Mesenchymal stem cell (in vitro differentiated cells and primary cell): ENCODE data around the gene EML1.
A peak's percentile ranks its signal among the peaks of the same experiment; 100 is the strongest.

ENCODE experiments used
- DNase-seq: peaks from one replicate; pipeline ENCODE4 v3.0.0-alpha.2; 2013
- H2AFZ ChIP-seq: one replicate; pipeline ENCODE4 v1.6.1; 2013; ENCODE audit warnings: low read depth, mild to moderate bottlenecking, control low read depth, inconsistent platforms, low read length, moderate library complexity
- H2AK5ac ChIP-seq: 2 replicates; pipeline ENCODE4 v1.6.1; 2013; ENCODE audit warnings: low read length, moderate library complexity, mild to moderate bottlenecking, inconsistent platforms; ENCODE audit not compliant: severe bottlenecking
- H2BK120ac ChIP-seq: one replicate; pipeline ENCODE4 v1.6.1; 2013; ENCODE audit warnings: low read depth, mild to moderate bottlenecking, inconsistent platforms, low read length, moderate library complexity
- H2BK12ac ChIP-seq, 2 experiments: one replicate each; pipeline ENCODE4 v1.6.1; 2013; ENCODE audit warnings: inconsistent platforms in 2 of 2, low read length in 2 of 2, mild to moderate bottlenecking in 2 of 2, moderate library complexity in 2 of 2, control low read depth in 1 of 2
- H2BK15ac ChIP-seq: one replicate; pipeline ENCODE4 v1.6.1; 2013; ENCODE audit warnings: mild to moderate bottlenecking, low read depth, inconsistent platforms; ENCODE audit not compliant: poor library complexity, severe bottlenecking
- H2BK5ac ChIP-seq: 2 replicates; pipeline ENCODE4 v1.6.1; 2013; ENCODE audit warnings: low read depth, mild to moderate bottlenecking, low read length, control low read depth, inconsistent platforms; ENCODE audit not compliant: poor library complexity, severe bottlenecking
- H3K14ac ChIP-seq, 2 experiments: one replicate each; pipeline ENCODE4 v1.6.1; 2013; ENCODE audit warnings: inconsistent platforms in 2 of 2, low read length in 2 of 2, control low read depth in 1 of 2, mild to moderate bottlenecking in 1 of 2, moderate library complexity in 1 of 2
- H3K18ac ChIP-seq, 2 experiments: one replicate each; pipeline ENCODE4 v1.6.1; 2013; ENCODE audit warnings: inconsistent platforms in 2 of 2, low read length in 2 of 2, control low read depth in 1 of 2, low read depth in 1 of 2, mild to moderate bottlenecking in 1 of 2
- H3K23ac ChIP-seq, 2 experiments: one replicate each; pipeline ENCODE4 v1.6.1; 2013; ENCODE audit warnings: inconsistent platforms in 2 of 2, low read length in 2 of 2, mild to moderate bottlenecking in 2 of 2, moderate library complexity in 2 of 2, control low read depth in 1 of 2
- H3K27ac ChIP-seq: 2 replicates; pipeline ENCODE4 v1.5.1; 2013; ENCODE audit warnings: mild to moderate bottlenecking, moderate library complexity, low read length, control low read depth, inconsistent platforms; ENCODE audit not compliant: poor library complexity, severe bottlenecking
- H3K27me3 ChIP-seq, 2 experiments: 2 replicates each; pipeline versions ENCODE4 v1.6.1 to v1.7.0; 2013; ENCODE audit warnings: low read length in 2 of 2, mild to moderate bottlenecking in 2 of 2, moderate library complexity in 2 of 2, control low read depth in 1 of 2, inconsistent platforms in 1 of 2; ENCODE audit not compliant: control insufficient read depth in 1 of 2, insufficient read depth in 1 of 2
- H3K36me3 ChIP-seq, 2 experiments: 2 replicates each; pipeline versions ENCODE4 v1.6.1 to v1.7.0; 2013; ENCODE audit warnings: low read length in 2 of 2, control low read depth in 1 of 2, inconsistent platforms in 1 of 2, low read depth in 1 of 2, mild to moderate bottlenecking in 1 of 2; ENCODE audit not compliant: insufficient read depth in 2 of 2, control insufficient read depth in 1 of 2
- H3K4ac ChIP-seq, 2 experiments: one replicate each; pipeline ENCODE4 v1.6.1; 2013; ENCODE audit warnings: inconsistent platforms in 2 of 2, low read length in 2 of 2, mild to moderate bottlenecking in 2 of 2, moderate library complexity in 2 of 2, control low read depth in 1 of 2, low read depth in 1 of 2
- H3K4me1 ChIP-seq: 2 replicates; pipeline ENCODE4 v1.6.1; 2013; ENCODE audit warnings: low read depth, low read length, control low read depth; ENCODE audit not compliant: control insufficient read depth, insufficient read depth
- H3K4me2 ChIP-seq: 2 replicates; pipeline ENCODE4 v1.6.1; 2013; ENCODE audit warnings: low read length, mild to moderate bottlenecking, inconsistent platforms; ENCODE audit not compliant: poor library complexity, severe bottlenecking
- H3K4me3 ChIP-seq, 2 experiments: 2 replicates each; pipeline versions ENCODE4 v1.5.1 to v1.7.0; 2013; ENCODE audit warnings: low read length in 2 of 2, mild to moderate bottlenecking in 2 of 2, control low read depth in 1 of 2, low read depth in 1 of 2; ENCODE audit not compliant: insufficient read depth in 1 of 2
- H3K79me1 ChIP-seq: replicated peaks from 2 replicates; pipeline ENCODE4 v1.6.1; 2013; ENCODE audit warnings: mild to moderate bottlenecking, control low read depth, low read length, inconsistent platforms; ENCODE audit not compliant: poor library complexity, severe bottlenecking
- H3K9ac ChIP-seq: 2 replicates; pipeline ENCODE4 v1.7.0; 2013; ENCODE audit warnings: mild to moderate bottlenecking, low read length, moderate library complexity
- H3K9me3 ChIP-seq: 2 replicates; pipeline ENCODE4 v1.7.0; 2013; ENCODE audit warnings: mild to moderate bottlenecking, low read length; ENCODE audit not compliant: control insufficient read depth
- H4K8ac ChIP-seq: one replicate; pipeline ENCODE4 v1.6.1; 2013; ENCODE audit warnings: inconsistent platforms, mild to moderate bottlenecking, low read length, moderate library complexity
- H4K91ac ChIP-seq: one replicate; pipeline ENCODE4 v1.6.1; 2013; ENCODE audit warnings: mild to moderate bottlenecking, low read length, inconsistent platforms
- WGBS: methylation state at CpG from one replicate; pipeline ENCODE4 v1.1.7; 2013; ENCODE audit warnings: mixed read lengths; 5-methylcytosine and 5-hydroxymethylcytosine counted together

Gene EML1

DNA sequence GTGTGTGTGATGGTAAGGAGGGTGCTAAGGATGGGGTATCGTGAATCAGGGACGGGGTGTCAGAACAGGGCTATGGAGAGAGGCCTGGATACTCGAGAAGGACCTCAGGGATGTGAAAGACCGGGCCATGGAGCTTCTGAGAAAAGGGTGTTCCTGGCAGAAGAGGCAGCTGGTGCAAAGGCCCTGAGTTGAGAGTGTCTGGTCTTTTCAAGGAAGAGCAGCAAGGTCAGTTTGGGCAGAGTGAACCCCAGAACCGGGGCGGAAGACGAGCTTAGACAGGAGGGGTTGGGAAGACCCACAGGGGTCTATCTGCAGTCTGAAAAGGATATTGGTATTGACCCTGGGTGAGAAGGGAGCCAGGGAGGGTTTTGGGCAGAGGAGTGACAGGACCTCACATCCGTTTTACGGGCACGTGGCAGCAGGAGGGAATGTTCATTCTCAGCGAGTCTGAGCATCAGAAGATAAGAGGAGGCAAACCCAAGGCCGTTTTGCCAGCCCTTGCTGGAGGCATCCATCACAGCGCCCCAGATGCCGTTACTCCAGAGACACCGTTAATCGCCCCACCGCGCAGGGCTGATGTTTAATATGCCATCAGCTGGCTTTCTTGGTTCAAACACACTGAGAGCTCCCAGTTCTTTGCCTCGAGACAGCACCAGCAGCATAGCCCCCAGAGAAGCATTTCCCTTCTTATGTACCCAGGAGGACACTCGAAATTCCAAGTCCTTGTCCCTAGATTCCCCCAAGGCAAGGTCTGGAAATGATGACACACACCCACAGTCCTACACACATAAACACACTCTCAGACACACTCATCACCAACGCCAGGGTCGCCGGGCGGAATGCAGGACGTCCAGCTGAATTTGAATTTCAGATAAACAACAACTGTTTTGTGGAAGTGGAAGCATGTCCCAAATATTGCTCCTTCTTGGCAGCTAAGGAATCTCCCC is 41.4 kb upstream of the EML1 start:
- Histone ChIP-seq H3K79me1 (no peaks in the 10 kb centered on the region), H3K27me3 (peaks cover 0 to 10% of the 10 kb centered on the region in 2 experiments), H2AK5ac (peak overlapping the region; percentile 88), H3K4me3 (no peak overlapping the region), H3K9me3 (no peaks in the 10 kb centered on the region), H3K18ac (peak overlapping the region; percentile 38 to 78), H2BK120ac (peak overlapping the region; percentile 51), H3K23ac (no peak overlapping the region), H2BK12ac (peak overlapping the region; percentile 4 to 89), H3K4me2 (no peak overlapping the region), H3K27ac (peak overlapping the region; percentile 65), H3K4me1 (peaks cover 59% of the 10 kb centered on the region), H2AFZ (no peak overlapping the region), H4K8ac (no peak overlapping the region), H3K4ac (peak overlapping the region in 1 of 2 experiments; percentile 70), H3K9ac (peak overlapping the region; percentile 60), H4K91ac (no peak overlapping the region), H2BK5ac (no peak overlapping the region), H3K36me3 (no peaks in the 10 kb centered on the region), H2BK15ac (no peak overlapping the region), H3K14ac (peak overlapping the region in 1 of 2 experiments; percentile 49)
- DNase-seq: peak; percentile 90
- WGBS: 38% methylated on average over 25 of the region's 25 CpGs

GRCh38 chr14:99752486-99753121 is 40.6 kb upstream of the EML1 start:
- Histone ChIP-seq H4K91ac (peak overlapping the region; percentile 72), H4K8ac (no peak overlapping the region), H2AFZ (no peak overlapping the region), H2BK120ac (no peak overlapping the region), H3K9ac (peak overlapping the region; percentile 60), H2BK12ac (peak overlapping the region in 1 of 2 experiments; percentile 79), H2BK15ac (no peak overlapping the region), H3K18ac (peak overlapping the region; percentile 54 to 74), H2AK5ac (peak overlapping the region; percentile 5), H3K27me3 (peaks cover 0 to 10% of the 10 kb centered on the region in 2 experiments), H3K4me2 (peak overlapping the region; percentile 48), H3K36me3 (no peaks in the 10 kb centered on the region), H3K23ac (no peak overlapping the region), H3K9me3 (no peaks in the 10 kb centered on the region), H3K4me1 (peaks cover 61% of the 10 kb centered on the region), H3K27ac (peak overlapping the region; percentile 65), H3K4ac (peak overlapping the region in 1 of 2 experiments; percentile 2), H3K79me1 (no peaks in the 10 kb centered on the region), H3K14ac (peak overlapping the region in 1 of 2 experiments; percentile 19), H2BK5ac (no peak overlapping the region), H3K4me3 (no peak overlapping the region)
- WGBS: 0% methylated on average over 6 of the region's 9 CpGs
- peak; percentile 84 for DNase-seq

DNA sequence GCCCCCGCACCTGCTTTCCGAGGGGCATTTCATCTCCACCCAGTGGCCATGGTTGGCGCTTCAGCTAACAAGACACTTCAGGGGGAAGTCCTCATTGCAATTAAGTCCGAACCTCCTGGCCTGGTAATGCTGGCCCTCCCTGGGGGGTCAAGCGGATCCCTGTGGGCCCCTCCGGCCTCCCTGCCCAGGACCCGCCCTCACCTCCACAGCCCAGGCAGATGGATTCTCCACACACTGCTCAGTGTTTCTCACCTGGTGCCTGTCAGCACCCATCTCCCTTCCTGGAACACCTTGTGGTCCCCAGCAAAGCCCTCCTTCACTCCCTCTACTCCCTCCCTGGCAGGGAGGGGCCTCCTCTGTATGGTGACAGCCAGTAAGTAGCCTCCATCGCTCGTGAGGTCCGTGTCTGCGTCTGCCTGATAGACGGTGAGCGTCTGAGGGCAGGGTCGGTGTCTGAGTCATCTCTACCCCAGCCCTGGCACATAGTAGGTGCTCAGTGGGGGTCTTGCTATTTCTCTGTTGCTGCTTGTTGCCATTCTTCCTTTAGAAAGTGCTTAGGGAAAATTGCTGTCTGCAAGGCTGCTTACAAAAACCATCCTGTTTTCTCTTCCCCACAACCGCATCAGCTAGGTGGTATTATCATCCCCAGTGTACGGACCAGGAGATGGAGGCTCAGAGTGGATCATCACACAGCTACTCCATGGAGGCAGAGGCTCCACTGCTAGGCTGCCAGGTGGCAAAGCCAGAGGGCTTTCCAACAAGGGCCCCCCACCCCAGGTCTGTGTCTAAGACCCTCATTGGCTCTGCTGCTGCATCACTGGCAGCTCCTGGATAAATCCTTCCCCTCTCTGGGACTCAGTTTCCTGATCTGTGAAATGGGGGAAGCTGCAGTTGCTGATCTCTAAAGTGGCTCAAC is 39.7 kb upstream of the EML1 start:
- Histone ChIP-seq H2BK120ac (peak overlapping the region; percentile 87), H3K14ac (peak overlapping the region in 1 of 2 experiments; percentile 73), H3K23ac (no peak overlapping the region), H3K27ac (peak overlapping the region; percentile 31), H4K91ac (peak overlapping the region; percentile 83), H3K4ac (peak overlapping the region; percentile 76 to 86), H2AFZ (no peak overlapping the region), H4K8ac (peak overlapping the region; percentile 88), H3K9me3 (no peaks in the 10 kb centered on the region), H3K9ac (no peak overlapping the region), H3K4me1 (peaks cover 67% of the 10 kb centered on the region), H2BK5ac (no peak overlapping the region), H3K4me3 (no peak overlapping the region), H3K27me3 (peaks cover 0 to 10% of the 10 kb centered on the region in 2 experiments), H2AK5ac (peak overlapping the region; percentile 90), H3K4me2 (no peak overlapping the region), H2BK15ac (no peak overlapping the region), H3K79me1 (no peaks in the 10 kb centered on the region), H3K36me3 (no peaks in the 10 kb centered on the region), H2BK12ac (peak overlapping the region; percentile 85 to 97), H3K18ac (peak overlapping the region; percentile 86 to 93)
- 37% methylated on average over 15 of the region's 16 CpGs for WGBS
- peak; percentile 32 for DNase-seq
